SHP77 treated with DMSO at 0.1 percent for 48 hours (cell line): ENCODE measurements around the gene LPP.
"Not testable (repeated sequence)": the region's sequence is repeated elsewhere in the genome, so short reads cannot be mapped to it uniquely, and the experiment has no call there.

Source experiments
- DNase-seq: peaks from one replicate; lab custom pipeline; 2025; lab: John Stamatoyannopoulos, UW

LPP gene

GRCh38 chr3:188680189-188680588 is 526.2 kb downstream of the LPP start:
- DNase-seq, result no peak

- no peak for DNase-seq
Observed at GRCh38 chr3:188680605-188681004, 526.6 kb downstream of the LPP start.

- DNase-seq, result no peak
Observed at GRCh38 chr3:188682316-188682715, 528.4 kb downstream of the LPP start.

GRCh38 chr3:188683032-188683521 is 529.1 kb downstream of the LPP start:
- no peak for DNase-seq

- DNase-seq, result no peak
Observed at GRCh38 chr3:188684276-188684675, 530.3 kb downstream of the LPP start.

- DNase-seq, result no peak
Observed at GRCh38 chr3:188685789-188686188, 531.8 kb downstream of the LPP start.

- DNase-seq, result no peak
Observed at GRCh38 chr3:188686324-188686723, 532.4 kb downstream of the LPP start.

GRCh38 chr3:188687389-188687788 is 533.4 kb downstream of the LPP start:
- no peak for DNase-seq

- no peak for DNase-seq
Observed at GRCh38 chr3:188689101-188689574, 535.2 kb downstream of the LPP start.

GRCh38 chr3:188690064-188690463 is 536.1 kb downstream of the LPP start:
- DNase-seq, result no peak

- DNase-seq, result no peak
Observed at GRCh38 chr3:188691004-188691403, 537.0 kb downstream of the LPP start.

GRCh38 chr3:188691665-188692064 is 537.7 kb downstream of the LPP start:
- DNase-seq, result no peak

GRCh38 chr3:188692700-188693099 is 538.7 kb downstream of the LPP start:
- no peak for DNase-seq

GRCh38 chr3:188693435-188693834 is 539.5 kb downstream of the LPP start:
- DNase-seq, result no peak

GRCh38 chr3:188695241-188695640 is 541.3 kb downstream of the LPP start:
- no peak for DNase-seq

- no peak for DNase-seq
Observed at GRCh38 chr3:188697127-188697526, 543.2 kb downstream of the LPP start.

- DNase-seq, result no peak
Observed at GRCh38 chr3:188698436-188698835, 544.5 kb downstream of the LPP start.

- DNase-seq, result no peak
Observed at GRCh38 chr3:188700501-188700900, 546.5 kb downstream of the LPP start.

- no peak for DNase-seq
Observed at GRCh38 chr3:188700918-188701317, 547.0 kb downstream of the LPP start.

GRCh38 chr3:188701485-188701969 is 547.6 kb downstream of the LPP start:
- no peak for DNase-seq

- not testable (repeated sequence) for DNase-seq
Observed at GRCh38 chr3:188702028-188702427, 548.1 kb downstream of the LPP start.

- DNase-seq, result no peak
Observed at GRCh38 chr3:188706176-188706575, 552.2 kb downstream of the LPP start.

GRCh38 chr3:188706599-188706998 is 552.6 kb downstream of the LPP start:
- no peak for DNase-seq
